ENCODE results near the gene PPP3CB.

DNA sequence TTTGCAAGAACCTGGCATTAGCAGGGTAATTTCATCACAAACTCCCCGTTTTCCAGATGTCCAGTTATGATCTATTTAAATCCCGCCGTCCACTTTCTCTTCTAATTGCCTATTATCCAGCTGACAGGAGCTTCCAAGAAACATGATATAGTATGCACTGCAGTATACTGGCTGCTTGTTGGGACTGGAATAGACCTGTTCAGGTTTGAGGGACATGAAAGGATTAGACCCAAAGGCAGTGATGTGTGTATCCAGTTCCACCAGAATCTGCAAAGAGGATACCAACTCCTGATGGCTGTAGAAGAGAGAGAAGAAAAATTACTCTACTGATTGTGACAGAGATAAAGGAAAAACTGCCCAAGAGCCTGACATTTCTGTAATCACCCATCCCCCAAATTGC, 71.3 kb downstream of the PPP3CB start:
- TF ChIP-seq POLR2A (IDR thresholded peaks at IDR 0.05) = no peak
- TF ChIP-seq, protein P1, sequence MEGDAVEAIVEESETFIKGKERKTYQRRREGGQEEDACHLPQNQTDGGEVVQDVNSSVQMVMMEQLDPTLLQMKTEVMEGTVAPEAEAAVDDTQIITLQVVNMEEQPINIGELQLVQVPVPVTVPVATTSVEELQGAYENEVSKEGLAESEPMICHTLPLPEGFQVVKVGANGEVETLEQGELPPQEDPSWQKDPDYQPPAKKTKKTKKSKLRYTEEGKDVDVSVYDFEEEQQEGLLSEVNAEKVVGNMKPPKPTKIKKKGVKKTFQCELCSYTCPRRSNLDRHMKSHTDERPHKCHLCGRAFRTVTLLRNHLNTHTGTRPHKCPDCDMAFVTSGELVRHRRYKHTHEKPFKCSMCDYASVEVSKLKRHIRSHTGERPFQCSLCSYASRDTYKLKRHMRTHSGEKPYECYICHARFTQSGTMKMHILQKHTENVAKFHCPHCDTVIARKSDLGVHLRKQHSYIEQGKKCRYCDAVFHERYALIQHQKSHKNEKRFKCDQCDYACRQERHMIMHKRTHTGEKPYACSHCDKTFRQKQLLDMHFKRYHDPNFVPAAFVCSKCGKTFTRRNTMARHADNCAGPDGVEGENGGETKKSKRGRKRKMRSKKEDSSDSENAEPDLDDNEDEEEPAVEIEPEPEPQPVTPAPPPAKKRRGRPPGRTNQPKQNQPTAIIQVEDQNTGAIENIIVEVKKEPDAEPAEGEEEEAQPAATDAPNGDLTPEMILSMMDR (IDR thresholded peaks at IDR 0.05) = no peak
